H1 (cell line): ENCODE measurements around the gene GUCA1A.

Experiments
- CHD1 ChIP-seq: IDR thresholded peaks from 2 replicates; pipeline ENCODE4 v1.6.1; 2012; ENCODE audit warnings: low read depth, low read length, improper control_type of control experiment
- CREB1 ChIP-seq: IDR thresholded peaks from 2 replicates; pipeline ENCODE4 v1.6.1; 2012; ENCODE audit warnings: inconsistent platforms
- EP300 ChIP-seq, 2 experiments: IDR thresholded peaks; 1 replicate in 1 of 2; 2 replicates in 1 of 2; pipeline ENCODE4 v1.6.1; 2011 to 2012; ENCODE audit warnings: low read depth in 2 of 2, low read length in 2 of 2, mild to moderate bottlenecking in 2 of 2, borderline replicate concordance in 1 of 2, inconsistent platforms in 1 of 2, moderate library complexity in 1 of 2
- EZH2 ChIP-seq: fragments of 200-600 bp; sonication (generic); IDR thresholded peaks from 2 replicates; pipeline ENCODE4 v1.7.1; 2012; ENCODE audit warnings: low read depth, mild to moderate bottlenecking, moderate library complexity, low read length, inconsistent platforms; ENCODE audit not compliant: severe bottlenecking
- GABPA ChIP-seq: IDR thresholded peaks from 2 replicates; pipeline ENCODE4 v1.6.1; 2011; ENCODE audit warnings: mild to moderate bottlenecking, low read length, moderate library complexity, borderline replicate concordance; ENCODE audit not compliant: insufficient read depth
- POLR2A ChIP-seq, 2 experiments: IDR thresholded peaks; 1 replicate in 1 of 2; 2 replicates in 1 of 2; pipeline ENCODE4 v1.6.1; 2011; ENCODE audit warnings: low read depth in 2 of 2, low read length in 2 of 2, mild to moderate bottlenecking in 2 of 2; ENCODE audit errors: control extremely low read depth in 1 of 2
- TEAD4 ChIP-seq: IDR thresholded peaks from 2 replicates; pipeline ENCODE4 v1.6.1; 2012; ENCODE audit warnings: low read depth, low read length, inconsistent platforms, mixed read lengths
- TF ChIP-seq, protein P1 (sequence below), 3 experiments: IDR thresholded peaks; 1 replicate in 2 of 3; 2 replicates in 1 of 3; pipeline versions ENCODE4 v1.5.1 to v1.6.1; 2011; ENCODE audit warnings: low read length in 3 of 3, mild to moderate bottlenecking in 3 of 3, inconsistent platforms in 2 of 3, low read depth in 1 of 3, moderate library complexity in 1 of 3; ENCODE audit not compliant: insufficient read depth in 1 of 3; ENCODE audit errors: control extremely low read depth in 1 of 3

DNA sequence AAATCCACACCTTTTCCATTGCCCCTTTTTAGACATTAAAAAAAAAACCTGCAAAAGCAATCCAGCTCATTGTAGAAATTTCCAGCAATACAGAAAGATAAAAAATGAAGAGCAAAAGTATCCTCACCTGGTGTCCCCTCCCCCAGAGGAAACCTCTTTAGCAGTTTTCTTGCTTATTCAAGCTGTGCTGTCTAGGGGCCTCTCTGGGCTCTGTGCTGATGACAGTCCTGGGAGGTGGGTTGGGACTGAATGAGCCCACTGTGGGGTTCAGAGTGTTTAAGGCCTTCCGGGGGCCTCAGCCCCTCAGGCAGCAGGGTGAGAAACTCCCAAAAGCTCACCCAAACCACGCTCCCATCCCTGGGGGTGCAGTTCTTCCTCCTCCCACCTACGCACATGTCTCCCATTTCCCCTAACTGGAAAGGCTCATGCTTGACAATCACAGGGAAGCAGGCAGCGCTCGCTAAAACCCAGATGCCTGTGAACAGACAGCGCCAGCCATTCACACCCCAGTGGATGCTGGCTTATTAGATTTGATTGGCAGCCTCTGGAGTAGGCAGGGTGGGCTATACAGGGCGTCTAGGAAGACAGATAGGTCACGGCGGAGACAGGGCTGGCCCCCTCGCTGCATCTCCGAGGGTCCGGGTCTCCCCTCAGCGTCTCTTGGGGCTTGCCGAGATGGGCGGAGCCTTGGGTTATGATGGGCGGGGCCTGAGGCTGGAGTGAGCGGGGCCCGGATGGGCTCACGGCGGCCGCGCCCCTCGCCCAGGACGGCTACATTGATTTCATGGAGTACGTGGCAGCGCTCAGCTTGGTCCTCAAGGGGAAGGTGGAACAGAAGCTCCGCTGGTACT is 4.6 kb downstream of the GUCA1A start:
- TF ChIP-seq CHD1 (no peak), POLR2A (IDR thresholded peaks at IDR 0.05; ENCODE audit: control extremely low read depth in 1 of 2, low read depth in 2 of 2, low read length in 2 of 2) (no peak), EZH2 (no peak), TEAD4 (no peak), EP300 (IDR thresholded peaks at IDR 0.05; ENCODE audit: borderline replicate concordance in 1 of 2, low read depth in 2 of 2, low read length in 2 of 2) (no peak), GABPA (no peak), CREB1 (no peak)
- TF ChIP-seq, protein P1, sequence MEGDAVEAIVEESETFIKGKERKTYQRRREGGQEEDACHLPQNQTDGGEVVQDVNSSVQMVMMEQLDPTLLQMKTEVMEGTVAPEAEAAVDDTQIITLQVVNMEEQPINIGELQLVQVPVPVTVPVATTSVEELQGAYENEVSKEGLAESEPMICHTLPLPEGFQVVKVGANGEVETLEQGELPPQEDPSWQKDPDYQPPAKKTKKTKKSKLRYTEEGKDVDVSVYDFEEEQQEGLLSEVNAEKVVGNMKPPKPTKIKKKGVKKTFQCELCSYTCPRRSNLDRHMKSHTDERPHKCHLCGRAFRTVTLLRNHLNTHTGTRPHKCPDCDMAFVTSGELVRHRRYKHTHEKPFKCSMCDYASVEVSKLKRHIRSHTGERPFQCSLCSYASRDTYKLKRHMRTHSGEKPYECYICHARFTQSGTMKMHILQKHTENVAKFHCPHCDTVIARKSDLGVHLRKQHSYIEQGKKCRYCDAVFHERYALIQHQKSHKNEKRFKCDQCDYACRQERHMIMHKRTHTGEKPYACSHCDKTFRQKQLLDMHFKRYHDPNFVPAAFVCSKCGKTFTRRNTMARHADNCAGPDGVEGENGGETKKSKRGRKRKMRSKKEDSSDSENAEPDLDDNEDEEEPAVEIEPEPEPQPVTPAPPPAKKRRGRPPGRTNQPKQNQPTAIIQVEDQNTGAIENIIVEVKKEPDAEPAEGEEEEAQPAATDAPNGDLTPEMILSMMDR (IDR thresholded peaks at IDR 0.05; ENCODE audit: control extremely low read depth in 1 of 3, insufficient read depth in 1 of 3, low read depth in 1 of 3, low read length in 3 of 3): no peak
